A549 (cell line): ENCODE measurements around the gene IGF1R. TPM values are rescaled to one million over a fixed set of nuclear protein-coding genes. Genes with fewer than 3 reads are reported as not detected.

Source experiments
- ATAC-seq, 2 experiments: fragments of 200-7000 bp in 1 of 2; fragments of >200 bp in 1 of 2; cut with Nextera tagmentation in 1 of 2; cut with Tn5 transposase in 1 of 2; 3 replicates each; pipeline versions ENCODE4 v1.8.0 to v1.9.1; 2018 to 2020; ENCODE audit warnings: mild to moderate bottlenecking in 1 of 2, moderate library complexity in 1 of 2
- CTCF ChIA-PET: fragments of 300-600 bp; sonication (Branson Sonifier 250); formaldehyde crosslinking; extraction: SDS; loops from one replicate; lab custom pipeline; 2021; ENCODE audit warnings: antibody characterized with exemption, inconsistent platforms; lab: Yijun Ruan, JAX
- POLR2A ChIA-PET: fragments of 350-600 bp; formaldehyde crosslinking; extraction: SDS; loops from one replicate; lab custom pipeline; 2021; ENCODE audit warnings: antibody characterized with exemption, inconsistent platforms; lab: Yijun Ruan, JAX
- DNase-seq, 2 experiments: peaks; one replicate each; pipeline versions ENCODE4 v3.0.0 to v3.0.0-alpha.2; 2011 to 2016; ENCODE audit warnings: low read depth in 1 of 2, low spot score in 1 of 2
- FAIRE-seq: peaks from 2 replicates; lab custom pipeline; 2011; peaks lifted over from hg19 to GRCh38; lab: Jason Lieb, UNC
- H3K27ac ChIP-seq, 2 experiments: fragments of >200 bp; sonication (Bioruptor Twin); formaldehyde crosslinking; 3 replicates each; pipeline ENCODE4 v1.5.1; 2016 to 2017
- H3K4me1 ChIP-seq: fragments of >200 bp; sonication (Bioruptor Twin); formaldehyde crosslinking; 3 replicates; pipeline ENCODE4 v1.6.1; 2016
- H3K4me2 ChIP-seq: fragments of >200 bp; sonication (Bioruptor Twin); formaldehyde crosslinking; 3 replicates; pipeline ENCODE4 v1.6.1; 2016
- H3K4me3 ChIP-seq: fragments of >200 bp; sonication (Bioruptor Twin); formaldehyde crosslinking; 3 replicates; pipeline ENCODE4 v1.5.1; 2016
- H3K9me3 ChIP-seq: fragments of >200 bp; sonication (Bioruptor Twin); formaldehyde crosslinking; 3 replicates; pipeline ENCODE4 v1.6.1; 2016
- BHLHE40 ChIP-seq: IDR thresholded peaks from 2 replicates; pipeline ENCODE4 v1.6.1; 2012; ENCODE audit warnings: low read depth, low read length, inconsistent platforms
- CBX2 ChIP-seq: fragments of 200-600 bp; sonication (generic); IDR thresholded peaks from 2 replicates; pipeline ENCODE4 v1.6.1; 2016; ENCODE audit warnings: low read depth, mild to moderate bottlenecking, borderline replicate concordance
- CEBPB ChIP-seq, 2 experiments: fragments of >200 bp in 1 of 2; sonication (Bioruptor Twin) in 1 of 2; formaldehyde crosslinking in 1 of 2; IDR thresholded peaks; 2 replicates each; pipeline ENCODE4 v1.6.1; 2012 to 2016
- EHF ChIP-seq: fragments of 250-450 bp; sonication (Bioruptor Pico); IDR thresholded peaks from 2 replicates; pipeline ENCODE4 v1.5.0; 2020; ENCODE audit warnings: mild to moderate bottlenecking
- EP300 ChIP-seq, 2 experiments: fragments of >200 bp; sonication (Bioruptor Twin); formaldehyde crosslinking; IDR thresholded peaks; 2 replicates in 1 of 2; 3 replicates in 1 of 2; pipeline ENCODE4 v1.6.1; 2016 to 2017
- FOSB ChIP-seq: fragments of 250-450 bp; sonication (Bioruptor Pico); IDR thresholded peaks from 2 replicates; pipeline ENCODE4 v1.5.0; 2020; ENCODE audit warnings: mild to moderate bottlenecking, moderate library complexity
- FOXS1 ChIP-seq: fragments of 250-450 bp; sonication (Bioruptor Pico); IDR thresholded peaks from 2 replicates; pipeline ENCODE4 v1.5.0; 2020; ENCODE audit warnings: mild to moderate bottlenecking, moderate library complexity
- HEYL ChIP-seq: fragments of 250-450 bp; sonication (Bioruptor Pico); IDR thresholded peaks from 2 replicates; pipeline ENCODE4 v1.8.0; 2021; ENCODE audit warnings: mild to moderate bottlenecking, moderate library complexity
- HOXB13 ChIP-seq: fragments of 250-450 bp; sonication (Bioruptor Pico); IDR thresholded peaks from 2 replicates; pipeline ENCODE4 v1.5.0; 2020; ENCODE audit warnings: low read depth, mild to moderate bottlenecking, moderate library complexity
- JUN ChIP-seq, 2 experiments: fragments of >200 bp; sonication (Bioruptor Twin); formaldehyde crosslinking; IDR thresholded peaks; 2 replicates in 1 of 2; 3 replicates in 1 of 2; pipeline ENCODE4 v1.6.1; 2016 to 2017
- KDM1A ChIP-seq: fragments of 200-600 bp; sonication (generic); IDR thresholded peaks from 2 replicates; pipeline ENCODE4 v1.6.1; 2016; ENCODE audit warnings: low read depth, mild to moderate bottlenecking
- MYC ChIP-seq: IDR thresholded peaks from 2 replicates; pipeline ENCODE4 v1.6.1; 2012; ENCODE audit warnings: mild to moderate bottlenecking, inconsistent platforms, low read length, improper control_type of control experiment, borderline replicate concordance
- NPAS2 ChIP-seq: fragments of 250-450 bp; sonication (Bioruptor Pico); IDR thresholded peaks from 2 replicates; pipeline ENCODE4 v1.8.0; 2022; ENCODE audit warnings: mild to moderate bottlenecking, moderate library complexity, borderline replicate concordance
- NR3C1 ChIP-seq: fragments of >200 bp; sonication (Bioruptor Twin); formaldehyde crosslinking; IDR thresholded peaks from 3 replicates; pipeline ENCODE4 v1.6.1; 2017
- PHF8 ChIP-seq: fragments of 200-600 bp; sonication (generic); IDR thresholded peaks from 2 replicates; pipeline ENCODE4 v1.6.1; 2016; ENCODE audit warnings: low read depth, mild to moderate bottlenecking, antibody characterized with exemption, moderate library complexity, borderline replicate concordance
- POLR2A ChIP-seq: IDR thresholded peaks from 2 replicates; pipeline ENCODE4 v1.6.1; 2012; ENCODE audit warnings: mild to moderate bottlenecking, low read length
- RAD21 ChIP-seq, 2 experiments: fragments of >200 bp in 1 of 2; sonication (Bioruptor Twin) in 1 of 2; formaldehyde crosslinking in 1 of 2; IDR thresholded peaks in 1 of 2; conservative IDR thresholded peaks in 1 of 2; 2 replicates in 1 of 2; 3 replicates in 1 of 2; pipeline ENCODE4 v1.6.1; 2012 to 2018; ENCODE audit warnings: inconsistent platforms in 1 of 2
- RCOR1 ChIP-seq: fragments of 150-350 bp; IDR thresholded peaks from 2 replicates; pipeline ENCODE4 v1.6.1; 2014; ENCODE audit warnings: antibody characterized with exemption, low read length, low read depth
- SREBF2 ChIP-seq: fragments of 450-650 bp; IDR thresholded peaks from 2 replicates; pipeline ENCODE4 v1.6.1; 2014; ENCODE audit warnings: mild to moderate bottlenecking, moderate library complexity
- TP53 ChIP-seq: fragments of 250-450 bp; sonication (Bioruptor Pico); IDR thresholded peaks from 2 replicates; pipeline ENCODE4 v1.5.0; 2021; ENCODE audit warnings: mild to moderate bottlenecking, moderate library complexity
- ZC3H11A ChIP-seq: fragments of 450-650 bp; IDR thresholded peaks from 2 replicates; pipeline ENCODE4 v1.6.1; 2014; ENCODE audit warnings: antibody characterized with exemption, mild to moderate bottlenecking
- ZNF302 ChIP-seq: fragments of 250-450 bp; sonication (Bioruptor Pico); IDR thresholded peaks from 2 replicates; pipeline ENCODE4 v1.9.0; 2021; ENCODE audit warnings: inconsistent platforms, mild to moderate bottlenecking, moderate library complexity
- WGBS: methylation state at CpG from one replicate; pipeline ENCODE4 v1.1.6; 2017; ENCODE audit errors: missing lambda C conversion rate; 5-methylcytosine and 5-hydroxymethylcytosine counted together
- polyA plus RNA-seq, 4 experiments: library from polyadenylated mRNA; depleted of rRNA in 3 of 4; stranded (reverse); fragments of >200 nt; fragmentation: RNase III in 1 of 4; extraction: RNeasy Plus Mini Kit Qiagen cat#74134 plus additional on column Dnase treatment in 1 of 4; gene quantifications; 2 replicates in 3 of 4; 3 replicates in 1 of 4; pipeline ENCODE4 v1.2.3, GENCODE V29; 2011 to 2017
- TF ChIP-seq, protein P1 (sequence below): IDR thresholded peaks from 2 replicates; pipeline ENCODE4 v1.6.1; 2012; ENCODE audit warnings: low read depth, borderline replicate concordance
- TF ChIP-seq, protein P2 (sequence below): fragments of >200 bp; sonication (Bioruptor Twin); formaldehyde crosslinking; IDR thresholded peaks from 2 replicates; pipeline ENCODE4 v1.6.1; 2016
- TF ChIP-seq, protein P3 (sequence below): IDR thresholded peaks from 2 replicates; pipeline ENCODE4 v1.6.1; 2012
- TF ChIP-seq, protein P4 (sequence below): IDR thresholded peaks from 2 replicates; pipeline ENCODE4 v1.6.1; 2012

IGF1R gene
- polyA plus RNA-seq, 2 of the 4 experiments (the other 2 are of a cell fraction), result 42.6 to 69.5 TPM

DNA sequence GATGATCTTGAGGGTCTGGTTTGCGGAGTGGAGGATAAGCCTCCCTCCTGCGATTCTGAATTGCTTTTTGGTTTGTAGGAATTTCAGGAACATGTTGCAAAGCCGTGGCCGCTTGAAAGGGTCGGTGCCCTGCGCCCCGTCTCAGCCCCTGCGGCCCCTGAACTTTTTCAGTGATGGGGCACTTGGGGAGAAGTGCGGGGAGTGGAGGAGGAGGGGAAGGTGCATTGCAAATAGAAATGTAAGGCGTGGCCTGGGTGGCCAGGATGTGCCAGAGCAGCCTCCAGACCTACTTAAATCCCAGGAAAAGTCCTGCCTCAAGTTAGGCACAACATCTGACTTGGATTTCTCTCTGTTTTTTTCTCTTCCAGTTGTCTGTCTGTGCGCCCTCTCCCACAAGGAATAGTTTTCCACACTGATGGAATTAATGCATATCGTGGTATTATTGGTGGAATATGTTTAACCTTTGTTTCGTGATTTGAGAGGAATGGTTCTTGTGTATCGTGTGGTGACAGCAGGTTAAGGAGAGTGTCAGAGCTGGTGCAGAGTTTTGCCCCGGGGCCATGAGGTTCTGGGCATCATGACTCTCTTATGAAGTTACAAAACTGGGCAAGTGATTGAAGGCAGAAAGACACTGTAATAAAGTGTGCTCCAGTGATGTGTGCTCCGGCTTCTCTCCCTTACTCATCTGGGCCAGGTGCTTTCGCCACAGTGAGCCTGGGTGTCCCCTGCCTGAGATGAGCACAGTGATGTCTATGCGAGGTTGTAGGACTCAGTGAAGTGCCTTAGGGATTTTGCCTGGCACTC, 205.5 kb downstream of the IGF1R start:
- no peaks in the 10 kb centered on the region for H3K9me3 ChIP-seq
- peak in 1 of 2 experiments; percentile 87 for DNase-seq
- no peak for FAIRE-seq
- H3K4me3 ChIP-seq, result peak overlapping the region; percentile 47
- H3K27ac ChIP-seq, result peak overlapping the region; percentile 95 to 97
- peaks cover 88% of the 10 kb centered on the region for H3K4me1 ChIP-seq
- peak overlapping the region; percentile 99 for H3K4me2 ChIP-seq
- TF ChIP-seq TP53 (CRISPR knock-in tag) (no peak), KDM1A (no peak), MYC (no peak), CEBPB (IDR thresholded peaks at IDR 0.05) (0 out of 4 replicates have a peak, but pooled peaks of 1 of the 2 experiments have one; percentile 10), NPAS2 (CRISPR knock-in tag) (no peak), EHF (CRISPR knock-in tag) (peak; percentile 30; the same call in 1 of the 2 replicates), NR3C1 (no peak), FOSB (CRISPR knock-in tag) (0 out of 2 replicates have a peak, but pooled peaks have one; percentile 13), JUN (IDR thresholded peaks at IDR 0.05) (peak; percentile 56 to 64; a peak in 3 of 5 replicates), CBX2 (no peak), RAD21 (conservative IDR thresholded peaks at IDR 0.05 in 1 of 2, IDR thresholded peaks at IDR 0.05 in 1 of 2) (0 out of 5 replicates have a peak, but pooled peaks of 1 of the 2 experiments have one; percentile 5), ZNF302 (CRISPR knock-in tag) (no peak), RCOR1 (no peak), PHF8 (no peak), HEYL (CRISPR knock-in tag) (no peak), SREBF2 (no peak), FOXS1 (CRISPR knock-in tag) (no peak), BHLHE40 (no peak), ZC3H11A (no peak), HOXB13 (CRISPR knock-in tag) (no peak), POLR2A (peak; percentile 31), EP300 (IDR thresholded peaks at IDR 0.05) (no peak)
- TF ChIP-seq, protein P1, sequence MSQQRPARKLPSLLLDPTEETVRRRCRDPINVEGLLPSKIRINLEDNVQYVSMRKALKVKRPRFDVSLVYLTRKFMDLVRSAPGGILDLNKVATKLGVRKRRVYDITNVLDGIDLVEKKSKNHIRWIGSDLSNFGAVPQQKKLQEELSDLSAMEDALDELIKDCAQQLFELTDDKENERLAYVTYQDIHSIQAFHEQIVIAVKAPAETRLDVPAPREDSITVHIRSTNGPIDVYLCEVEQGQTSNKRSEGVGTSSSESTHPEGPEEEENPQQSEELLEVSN, result no peak
- TF ChIP-seq, protein P2, sequence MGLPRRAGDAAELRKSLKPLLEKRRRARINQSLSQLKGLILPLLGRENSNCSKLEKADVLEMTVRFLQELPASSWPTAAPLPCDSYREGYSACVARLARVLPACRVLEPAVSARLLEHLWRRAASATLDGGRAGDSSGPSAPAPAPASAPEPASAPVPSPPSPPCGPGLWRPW, result no peak
- TF ChIP-seq, protein P3, sequence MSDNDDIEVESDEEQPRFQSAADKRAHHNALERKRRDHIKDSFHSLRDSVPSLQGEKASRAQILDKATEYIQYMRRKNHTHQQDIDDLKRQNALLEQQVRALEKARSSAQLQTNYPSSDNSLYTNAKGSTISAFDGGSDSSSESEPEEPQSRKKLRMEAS, result 0 out of 2 replicates have a peak, but pooled peaks have one; percentile 1
- TF ChIP-seq, protein P4, sequence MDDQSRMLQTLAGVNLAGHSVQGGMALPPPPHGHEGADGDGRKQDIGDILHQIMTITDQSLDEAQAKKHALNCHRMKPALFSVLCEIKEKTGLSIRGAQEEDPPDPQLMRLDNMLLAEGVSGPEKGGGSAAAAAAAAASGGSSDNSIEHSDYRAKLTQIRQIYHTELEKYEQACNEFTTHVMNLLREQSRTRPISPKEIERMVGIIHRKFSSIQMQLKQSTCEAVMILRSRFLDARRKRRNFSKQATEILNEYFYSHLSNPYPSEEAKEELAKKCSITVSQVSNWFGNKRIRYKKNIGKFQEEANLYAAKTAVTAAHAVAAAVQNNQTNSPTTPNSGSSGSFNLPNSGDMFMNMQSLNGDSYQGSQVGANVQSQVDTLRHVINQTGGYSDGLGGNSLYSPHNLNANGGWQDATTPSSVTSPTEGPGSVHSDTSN, result no peak
- ChIA-PET POLR2A (interaction anchor here (0.6 to 1.6 kb wide), 2 partner anchors 13 to 223 kb away, joined by 3 to 7 read pairs; no protein-coding TSS in a partner anchor), CTCF (interaction anchor here (0.9 to 11.2 kb wide), 12 partner anchors 10 to 226 kb away, joined by 3 to 97 read pairs (median 19); no protein-coding TSS in a partner anchor)
- peak; percentile 14 to 29; a peak in 3 of 6 replicates for ATAC-seq
- 11% methylated on average over 18 of the region's 18 CpGs for WGBS
